OCI-LY1 (cell line): ENCODE results near the gene RFC5.

Source experiments
- H2AFZ ChIP-seq: fragments of 200-600 bp; sonication (generic), shearing (Covaris generic); 2 replicates; pipeline ENCODE4 v1.6.0; 2014; ENCODE audit warnings: antibody characterized with exemption, mild to moderate bottlenecking, low read length
- H3F3A ChIP-seq: fragments of 200-600 bp; sonication (generic), shearing (Covaris generic); 2 replicates; pipeline ENCODE4 v1.6.0; 2014; ENCODE audit warnings: mild to moderate bottlenecking, antibody characterized with exemption, low read length, moderate library complexity; ENCODE audit not compliant: insufficient read depth
- H3K27ac ChIP-seq: fragments of 200-600 bp; sonication (generic); 2 replicates; pipeline ENCODE4 v1.5.1; 2014; ENCODE audit warnings: low read length, mixed run types, mild to moderate bottlenecking, low read depth; ENCODE audit not compliant: poor library complexity, severe bottlenecking
- H3K27me3 ChIP-seq: fragments of 200-600 bp; sonication (generic); 2 replicates; pipeline ENCODE4 v1.6.0; 2014; ENCODE audit warnings: antibody characterized with exemption, mild to moderate bottlenecking, low read length, moderate library complexity; ENCODE audit not compliant: insufficient read depth
- H3K36me3 ChIP-seq: fragments of 200-600 bp; sonication (generic); 2 replicates; pipeline ENCODE4 v1.6.1; 2014; ENCODE audit warnings: mild to moderate bottlenecking, antibody characterized with exemption, low read length, moderate library complexity, mixed read lengths; ENCODE audit not compliant: insufficient read depth
- H3K4me1 ChIP-seq: fragments of 200-600 bp; sonication (generic); 2 replicates; pipeline ENCODE4 v1.5.1; 2014; ENCODE audit warnings: mild to moderate bottlenecking, low read length, moderate library complexity; ENCODE audit not compliant: insufficient read depth, severe bottlenecking
- H3K4me2 ChIP-seq: fragments of 200-600 bp; sonication (generic), shearing (Covaris generic); 2 replicates; pipeline ENCODE4 v1.6.1; 2014; ENCODE audit warnings: low read length
- H3K4me3 ChIP-seq: fragments of 200-600 bp; sonication (generic); 2 replicates; pipeline ENCODE4 v1.5.1; 2014; ENCODE audit warnings: low read length, low read depth, mild to moderate bottlenecking, mixed read lengths; ENCODE audit not compliant: poor library complexity, severe bottlenecking
- H3K79me2 ChIP-seq: fragments of 200-600 bp; shearing (Covaris generic); 2 replicates; pipeline ENCODE4 v1.6.1; 2016; ENCODE audit warnings: mixed run types, low read length, mixed read lengths; ENCODE audit not compliant: insufficient read depth
- H3K9ac ChIP-seq: fragments of 200-600 bp; sonication (generic), shearing (Covaris generic); 2 replicates; pipeline ENCODE4 v1.6.1; 2014; ENCODE audit warnings: mild to moderate bottlenecking, low read length, mixed read lengths
- H3K9me2 ChIP-seq: fragments of 200-600 bp; sonication (generic), shearing (Covaris generic); 2 replicates; pipeline ENCODE4 v1.6.1; 2014; ENCODE audit warnings: low read depth, mild to moderate bottlenecking, low read length, mixed read lengths
- H3K9me3 ChIP-seq: fragments of 200-600 bp; shearing (Covaris generic); 2 replicates; pipeline ENCODE4 v1.6.1; 2014; ENCODE audit warnings: low read length, mixed read lengths
- H4K20me1 ChIP-seq: fragments of 200-600 bp; sonication (generic), shearing (Covaris generic); 2 replicates; pipeline ENCODE4 v1.6.0; 2016; ENCODE audit warnings: mild to moderate bottlenecking, low read length; ENCODE audit not compliant: insufficient read depth
- EZH2 ChIP-seq: fragments of 200-600 bp; sonication (generic), shearing (Covaris generic); IDR thresholded peaks from 2 replicates; pipeline ENCODE4 v1.8.0; 2017; ENCODE audit warnings: borderline replicate concordance, mixed run types, mild to moderate bottlenecking, antibody characterized with exemption, low read length, moderate library complexity, mixed read lengths
- TF ChIP-seq, protein P1 (sequence below): fragments of 200-600 bp; sonication (generic), shearing (Covaris generic); IDR thresholded peaks from 2 replicates; pipeline ENCODE4 v1.5.1; 2017; ENCODE audit warnings: mild to moderate bottlenecking, antibody characterized with exemption, low read length, moderate library complexity, mixed read lengths

Gene RFC5

DNA sequence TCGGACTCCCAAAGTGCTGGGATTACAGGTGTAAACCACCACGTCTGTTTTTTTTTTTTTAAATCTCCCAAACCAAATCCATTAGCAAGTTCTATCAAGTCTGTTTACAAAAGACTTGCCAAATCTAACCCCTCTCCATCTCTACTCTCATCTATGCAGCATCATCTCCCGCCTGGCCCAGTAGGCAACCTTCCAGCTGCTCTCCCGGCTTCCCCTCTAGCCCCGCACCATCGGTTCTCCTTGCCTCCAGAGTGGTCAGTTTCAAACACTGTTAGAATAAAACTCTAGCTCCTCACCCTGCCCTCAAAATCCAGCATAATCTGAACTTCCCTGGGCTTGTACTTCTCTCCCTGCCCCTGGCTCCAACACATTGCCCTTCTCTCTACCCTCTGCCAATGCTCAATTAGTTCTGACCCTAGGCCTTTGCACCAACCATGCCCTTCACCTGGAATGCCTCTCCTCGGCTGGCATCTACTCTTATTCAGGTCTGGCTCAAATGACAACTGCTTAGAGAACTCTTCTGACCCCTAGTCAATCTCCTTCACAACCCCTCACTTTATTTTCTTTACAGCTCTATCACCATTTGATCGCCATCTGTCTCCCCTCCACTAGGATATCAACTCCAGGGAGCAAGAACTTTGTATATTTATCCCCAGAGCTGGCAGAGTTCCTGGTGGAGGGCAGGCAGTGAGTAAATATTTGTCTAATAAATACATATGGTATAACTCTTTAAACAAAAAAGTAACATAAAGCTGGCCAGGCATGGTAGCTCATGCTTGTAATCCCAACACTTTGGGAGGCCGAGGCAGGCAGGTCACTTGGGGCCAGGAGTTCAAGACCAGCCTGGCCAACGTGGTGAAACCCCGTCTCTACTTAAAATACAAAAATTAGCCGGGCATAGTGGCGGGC lies 39.6 kb downstream of the RFC5 start:
- Histone ChIP-seq H3K9me2 (no peaks in the 10 kb centered on the region), H3K9me3 (no peaks in the 10 kb centered on the region), H2AFZ (no peak overlapping the region), H3K27me3 (no peaks in the 10 kb centered on the region), H4K20me1 (no peaks in the 10 kb centered on the region), H3K4me1 (peaks cover 9% of the 10 kb centered on the region), H3K4me3 (no peak overlapping the region), H3K9ac (no peak overlapping the region), H3F3A (0 out of 2 replicates have a peak, but pooled peaks cover 4% of the 10 kb centered on the region), H3K4me2 (no peak overlapping the region), H3K27ac (no peak overlapping the region), H3K79me2 (no peaks in the 10 kb centered on the region), H3K36me3 (no peaks in the 10 kb centered on the region)
- TF ChIP-seq, protein P1, sequence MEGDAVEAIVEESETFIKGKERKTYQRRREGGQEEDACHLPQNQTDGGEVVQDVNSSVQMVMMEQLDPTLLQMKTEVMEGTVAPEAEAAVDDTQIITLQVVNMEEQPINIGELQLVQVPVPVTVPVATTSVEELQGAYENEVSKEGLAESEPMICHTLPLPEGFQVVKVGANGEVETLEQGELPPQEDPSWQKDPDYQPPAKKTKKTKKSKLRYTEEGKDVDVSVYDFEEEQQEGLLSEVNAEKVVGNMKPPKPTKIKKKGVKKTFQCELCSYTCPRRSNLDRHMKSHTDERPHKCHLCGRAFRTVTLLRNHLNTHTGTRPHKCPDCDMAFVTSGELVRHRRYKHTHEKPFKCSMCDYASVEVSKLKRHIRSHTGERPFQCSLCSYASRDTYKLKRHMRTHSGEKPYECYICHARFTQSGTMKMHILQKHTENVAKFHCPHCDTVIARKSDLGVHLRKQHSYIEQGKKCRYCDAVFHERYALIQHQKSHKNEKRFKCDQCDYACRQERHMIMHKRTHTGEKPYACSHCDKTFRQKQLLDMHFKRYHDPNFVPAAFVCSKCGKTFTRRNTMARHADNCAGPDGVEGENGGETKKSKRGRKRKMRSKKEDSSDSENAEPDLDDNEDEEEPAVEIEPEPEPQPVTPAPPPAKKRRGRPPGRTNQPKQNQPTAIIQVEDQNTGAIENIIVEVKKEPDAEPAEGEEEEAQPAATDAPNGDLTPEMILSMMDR: no peak
- no peak for TF ChIP-seq EZH2

DNA sequence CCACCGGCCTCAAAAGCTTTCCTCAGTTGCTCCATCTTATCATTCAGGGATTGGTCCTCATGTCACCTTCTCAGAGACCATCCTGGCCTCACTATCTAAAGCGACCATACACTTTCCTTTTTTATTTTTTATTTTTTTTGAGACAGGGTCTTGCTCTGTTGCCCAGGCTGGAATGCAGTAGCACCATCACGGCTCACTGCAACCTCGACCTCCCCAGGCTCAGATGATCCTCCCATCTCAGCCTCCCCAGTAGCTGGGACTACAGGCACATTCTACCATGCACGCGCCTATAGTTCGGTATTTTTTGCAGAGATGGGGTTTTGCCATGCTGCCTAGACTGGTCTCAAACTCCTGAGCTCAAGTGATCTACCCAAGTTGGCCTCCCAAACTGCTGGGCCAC lies 41.7 kb downstream of the RFC5 start:
- no peak overlapping the region for H3K27ac ChIP-seq
- H3K9ac ChIP-seq: no peak overlapping the region

DNA sequence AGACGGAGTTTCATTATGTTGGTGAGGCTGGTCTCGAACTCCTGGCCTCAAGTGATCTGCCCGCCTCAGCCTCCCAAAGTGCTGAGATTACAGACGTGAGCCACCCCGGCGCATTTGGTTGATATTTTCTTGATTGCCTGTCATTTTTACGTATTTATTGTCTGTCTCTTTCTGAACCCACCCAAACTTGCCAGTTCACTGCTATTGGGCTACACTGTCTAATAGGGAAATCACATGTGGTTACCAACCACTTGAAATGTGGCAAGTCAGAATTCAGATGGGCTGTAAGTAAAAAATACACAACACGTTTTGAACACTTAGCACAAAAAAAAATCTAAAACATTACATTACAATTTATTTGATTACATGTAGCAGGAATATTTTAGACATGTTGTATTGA lies 42.4 kb downstream of the RFC5 start:
- H3K27me3 ChIP-seq: no peaks in the 10 kb centered on the region; the same call in 1 of the 2 replicates
- H3K27ac ChIP-seq: no peak overlapping the region
- H3K4me3 ChIP-seq: no peak overlapping the region
- H3K4me2 ChIP-seq: no peak overlapping the region
- no peak for TF ChIP-seq EZH2
- TF ChIP-seq, protein P1: no peak
- H3K79me2 ChIP-seq: no peaks in the 10 kb centered on the region
- H3K36me3 ChIP-seq: no peaks in the 10 kb centered on the region
- no peaks in the 10 kb centered on the region for H4K20me1 ChIP-seq
- H3F3A ChIP-seq: 0 out of 2 replicates have a peak, but pooled peaks cover 4% of the 10 kb centered on the region
- H2AFZ ChIP-seq: no peak overlapping the region
- H3K9ac ChIP-seq: no peak overlapping the region
- H3K9me2 ChIP-seq: no peaks in the 10 kb centered on the region
- H3K4me1 ChIP-seq: peaks cover 20% of the 10 kb centered on the region
- no peaks in the 10 kb centered on the region for H3K9me3 ChIP-seq

More for the DNA sequence above, 41.7 kb downstream of the RFC5 start:
- Histone ChIP-seq H2AFZ (no peak overlapping the region), H3K36me3 (no peaks in the 10 kb centered on the region), H4K20me1 (no peaks in the 10 kb centered on the region), H3K9me3 (no peaks in the 10 kb centered on the region), H3K4me1 (peaks cover 20% of the 10 kb centered on the region), H3K79me2 (no peaks in the 10 kb centered on the region), H3K4me2 (no peak overlapping the region), H3K27me3 (no peaks in the 10 kb centered on the region; the same call in 1 of the 2 replicates), H3K9me2 (no peaks in the 10 kb centered on the region), H3F3A (0 out of 2 replicates have a peak, but pooled peaks cover 4% of the 10 kb centered on the region), H3K4me3 (no peak overlapping the region)
- TF ChIP-seq EZH2: no peak
- TF ChIP-seq, protein P1: no peak
